Activated CD4-positive, alpha-beta T cell treated with anti-CD3 and anti-CD28 coated beads, Interleukin-2, amount 50 U/mL, for 4 hours (primary cell): ENCODE measurements around the gene ANKRD44.
A peak's percentile ranks its signal among the peaks of the same experiment; 100 is the strongest.

ENCODE experiments used
- DNase-seq, 2 experiments: peaks; one replicate each; pipeline ENCODE4 v3.0.0-alpha.2; 2020

The ANKRD44 gene

GRCh38 chr2:197204519-197205250 lies 105.9 kb downstream of the ANKRD44 start:
- DNase-seq: no peak

GRCh38 chr2:197201874-197202273 lies 108.7 kb downstream of the ANKRD44 start:
- no peak for DNase-seq

DNA sequence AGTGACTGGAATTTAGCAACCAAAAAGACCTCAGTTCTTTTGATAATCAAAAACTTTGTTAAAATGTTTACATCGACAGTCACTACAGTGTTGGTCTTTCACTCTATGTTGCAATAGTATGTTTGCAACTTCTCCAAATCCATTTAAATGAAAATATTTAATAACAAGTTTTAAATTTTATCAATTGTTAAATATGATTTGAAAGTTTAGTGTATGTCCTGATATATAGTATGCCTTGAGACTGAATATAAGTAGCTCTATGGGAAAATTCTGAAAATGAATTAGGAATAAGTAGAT lies 109.9 kb downstream of the ANKRD44 start:
- DNase-seq: no peak

DNA sequence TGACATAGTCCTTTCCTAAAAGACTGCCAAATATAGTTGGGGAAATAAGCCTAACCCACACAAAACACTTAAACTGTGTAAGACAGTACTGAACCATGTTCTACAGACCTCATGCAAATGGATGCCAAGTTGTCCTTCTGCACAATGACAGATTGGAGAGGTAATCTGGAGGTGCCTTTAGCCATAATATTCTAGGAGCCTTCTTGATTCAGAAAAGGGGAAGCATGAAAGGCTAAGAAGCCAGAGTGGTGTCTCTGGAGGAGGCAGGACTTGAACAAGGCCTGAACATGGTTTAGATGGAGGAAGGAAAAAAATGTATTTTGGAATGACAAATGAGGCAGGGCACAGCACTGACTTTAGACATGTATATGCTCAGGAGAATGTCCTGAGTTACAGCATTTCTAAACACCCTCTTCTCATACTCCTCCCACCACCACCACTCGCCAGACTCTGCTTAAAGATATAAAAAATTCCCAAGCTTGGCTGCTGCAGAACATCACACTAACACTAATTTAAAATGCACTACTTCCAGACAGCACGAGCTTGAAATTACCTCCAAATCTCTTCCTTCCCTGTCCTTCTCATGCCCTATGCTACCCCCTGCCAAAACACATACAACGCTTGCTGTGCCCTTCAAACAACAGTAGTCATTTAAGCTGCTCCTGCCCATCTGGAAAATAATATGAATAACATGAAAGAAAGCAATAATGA lies 110.4 kb downstream of the ANKRD44 start:
- no peak for DNase-seq

- DNase-seq: peak; percentile 73 to 77
Observed at GRCh38 chr2:197198890-197199289, 111.7 kb downstream of the ANKRD44 start.

DNA sequence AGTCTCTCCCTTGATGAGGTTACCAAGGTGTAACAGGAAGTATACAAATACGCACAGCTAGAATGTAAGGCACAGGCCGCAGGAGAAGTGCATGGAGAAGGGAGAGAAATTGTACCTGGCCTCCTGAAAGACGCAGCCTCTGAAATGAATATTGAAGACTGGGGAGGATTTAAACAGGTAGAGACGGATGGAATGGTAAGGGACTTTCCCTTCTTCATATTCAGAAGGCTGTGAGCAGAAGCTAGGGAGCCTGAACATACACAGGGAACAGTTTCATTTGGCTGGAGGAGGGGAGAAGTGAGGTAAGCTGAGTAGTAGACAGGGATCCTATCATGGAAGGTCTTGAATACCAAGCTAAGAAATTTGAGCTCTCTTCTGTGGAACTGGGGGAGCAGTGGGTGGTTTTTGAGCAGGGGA lies 112.7 kb downstream of the ANKRD44 start:
- no peak for DNase-seq

- DNase-seq: no peak
Observed at GRCh38 chr2:197196541-197197180, 113.9 kb downstream of the ANKRD44 start.

- no peak for DNase-seq
Observed at GRCh38 chr2:197195518-197195917, 115.1 kb downstream of the ANKRD44 start.

DNA sequence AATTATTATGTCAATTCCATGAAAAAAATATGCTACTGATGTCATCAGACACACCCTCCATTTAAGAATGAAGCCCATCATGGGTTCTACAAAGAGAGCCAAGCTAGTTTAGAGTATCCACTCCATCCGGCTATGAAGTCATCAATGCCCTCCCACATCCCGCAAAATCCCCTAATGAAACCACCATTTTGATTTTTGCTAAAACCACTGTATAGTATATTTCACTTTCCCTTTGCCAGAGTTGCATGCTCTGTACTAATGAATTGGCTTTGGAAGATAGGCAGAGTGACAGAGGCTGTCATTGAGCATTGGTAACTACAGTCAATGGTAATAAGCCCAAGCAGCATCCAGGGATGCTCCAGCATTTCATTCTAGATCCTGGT lies 118.6 kb downstream of the ANKRD44 start:
- peak; percentile 41 to 47 for DNase-seq

DNA sequence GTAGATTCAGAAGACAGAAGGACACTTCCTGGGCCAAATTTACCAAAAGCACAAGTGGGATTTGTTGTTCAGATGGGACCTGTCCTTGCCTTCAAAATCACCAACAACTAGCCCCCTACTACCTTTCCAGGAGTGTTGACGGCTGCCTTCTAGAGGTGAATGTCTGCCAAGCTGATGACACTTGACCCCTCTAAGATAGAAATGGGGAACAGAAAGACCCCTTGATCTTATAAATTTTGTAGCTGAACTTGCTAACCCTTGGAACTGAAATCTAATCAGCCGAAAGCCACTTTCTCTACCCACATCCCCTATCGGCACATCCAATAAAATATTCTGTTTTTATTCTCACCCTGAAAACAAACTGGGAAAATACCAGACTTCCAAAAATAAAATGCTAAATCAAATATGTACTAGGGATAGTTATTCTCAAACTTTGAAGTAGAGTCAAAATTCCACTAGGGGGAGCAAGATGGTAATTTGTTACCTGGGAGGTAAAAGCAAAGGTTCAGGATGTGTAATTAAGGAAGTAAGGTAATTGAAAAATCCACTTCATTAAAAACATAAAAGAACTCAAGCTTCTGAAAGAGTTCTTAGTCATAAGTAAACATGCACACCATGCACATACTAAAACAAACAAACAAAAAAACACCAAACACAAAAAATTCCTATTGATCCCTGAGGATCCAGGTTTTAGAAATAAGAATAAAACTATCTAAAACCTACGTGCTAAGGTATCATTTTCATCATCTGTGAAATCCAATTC lies 119.2 kb downstream of the ANKRD44 start:
- no peak for DNase-seq

DNA sequence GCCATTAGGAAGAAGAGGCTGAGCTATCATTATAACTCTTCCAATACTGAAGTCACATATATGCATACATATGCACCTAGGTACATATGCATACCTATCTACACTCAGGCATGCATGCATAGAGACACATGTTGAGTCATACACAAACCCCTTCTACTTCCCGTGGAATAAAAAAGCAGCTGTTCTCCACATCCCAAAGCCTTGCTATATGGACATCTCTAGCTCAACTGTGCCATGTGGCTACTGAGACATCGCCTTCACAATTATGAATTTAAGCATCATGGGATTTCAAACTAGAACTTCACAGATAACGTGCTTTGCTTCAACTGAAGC lies 120.5 kb downstream of the ANKRD44 start:
- no peak for DNase-seq

- DNase-seq: no peak
Observed at GRCh38 chr2:197189426-197190099, 121.0 kb downstream of the ANKRD44 start.

- DNase-seq: no peak
Observed at GRCh38 chr2:197185676-197186075, 124.9 kb downstream of the ANKRD44 start.

- no peak for DNase-seq
Observed at GRCh38 chr2:197184959-197185586, 125.5 kb downstream of the ANKRD44 start.

DNA sequence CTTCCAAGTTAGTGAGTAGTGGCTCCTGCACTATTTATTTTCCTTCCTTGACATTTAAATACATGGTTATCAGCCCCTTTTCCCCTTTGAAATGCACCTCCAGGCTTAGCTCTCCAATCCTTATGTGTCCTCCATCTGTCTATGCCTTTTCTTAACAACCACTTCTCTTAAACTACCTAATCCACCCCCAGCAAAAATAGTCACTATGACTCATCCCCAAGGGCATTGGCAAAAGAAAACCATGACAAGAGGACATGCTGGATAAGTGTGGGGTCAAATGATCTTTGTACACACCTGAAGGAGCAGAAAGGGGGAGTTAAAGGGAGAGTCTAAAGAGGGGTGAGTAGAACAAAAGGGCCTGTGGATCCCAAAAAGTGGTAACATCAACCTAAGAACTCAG lies 127.2 kb downstream of the ANKRD44 start:
- no peak for DNase-seq

DNA sequence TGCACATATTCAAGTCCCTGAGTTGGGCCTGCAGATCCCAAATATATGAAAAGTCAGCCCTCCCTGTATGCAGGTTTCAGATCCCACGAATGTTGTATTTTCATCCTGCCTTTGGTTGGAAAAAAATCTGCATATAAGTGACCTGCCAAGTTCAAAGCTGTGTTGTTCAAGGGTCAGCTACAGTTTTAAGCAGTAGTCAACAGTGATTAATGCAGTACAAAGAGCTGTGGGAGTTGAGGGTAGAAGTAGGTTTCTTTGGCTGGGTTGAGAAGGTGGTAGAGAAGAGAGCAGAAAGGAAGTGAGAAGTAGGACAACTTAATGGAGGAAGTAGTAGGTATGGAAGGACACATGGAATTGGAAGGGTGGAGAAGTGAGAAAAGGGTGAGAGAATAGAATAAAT lies 127.9 kb downstream of the ANKRD44 start:
- DNase-seq: no peak

DNA sequence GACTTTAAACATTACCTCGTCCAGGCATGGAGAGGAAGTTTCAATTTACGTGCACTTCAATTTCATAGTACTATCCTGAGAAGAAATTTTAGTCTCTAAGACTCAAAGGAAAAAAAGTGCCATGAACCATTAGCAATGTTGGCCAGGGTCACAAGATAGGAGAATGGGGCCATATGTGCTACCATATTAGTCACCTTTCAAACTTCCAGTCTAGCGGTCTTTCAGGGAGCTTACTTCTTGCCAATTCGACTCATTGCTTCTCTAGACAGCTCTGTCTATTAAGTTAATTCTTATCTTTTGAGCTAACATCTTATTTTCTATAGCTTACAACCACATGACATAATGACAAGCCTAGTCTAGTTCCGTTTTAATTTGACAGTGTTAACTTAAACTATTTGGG lies 129.1 kb downstream of the ANKRD44 start:
- DNase-seq: no peak

- no peak for DNase-seq
Observed at GRCh38 chr2:197179744-197180498, 130.7 kb downstream of the ANKRD44 start.

DNA sequence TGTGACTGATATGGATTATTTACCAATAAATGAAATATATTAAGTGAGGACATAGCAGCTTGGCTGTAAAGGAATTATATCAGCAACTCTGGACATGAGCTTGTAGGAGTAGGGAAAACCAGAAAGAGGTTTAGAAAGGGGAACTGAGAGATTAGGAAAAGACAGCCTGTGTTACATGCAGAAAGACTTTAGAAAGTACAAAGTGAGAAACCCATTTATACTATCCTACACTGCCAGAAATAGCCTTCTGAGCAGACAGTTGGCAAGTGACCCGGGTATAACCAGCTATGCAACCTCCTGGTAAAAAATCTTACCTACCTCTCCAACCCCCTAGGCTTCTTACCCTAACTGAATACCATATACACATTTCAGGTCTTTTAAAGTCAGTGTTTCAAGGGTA lies 134.1 kb downstream of the ANKRD44 start:
- no peak for DNase-seq

GRCh38 chr2:197174539-197175094 lies 136.0 kb downstream of the ANKRD44 start:
- DNase-seq: no peak

GRCh38 chr2:197171582-197171981 lies 139.0 kb downstream of the ANKRD44 start:
- DNase-seq: no peak

DNA sequence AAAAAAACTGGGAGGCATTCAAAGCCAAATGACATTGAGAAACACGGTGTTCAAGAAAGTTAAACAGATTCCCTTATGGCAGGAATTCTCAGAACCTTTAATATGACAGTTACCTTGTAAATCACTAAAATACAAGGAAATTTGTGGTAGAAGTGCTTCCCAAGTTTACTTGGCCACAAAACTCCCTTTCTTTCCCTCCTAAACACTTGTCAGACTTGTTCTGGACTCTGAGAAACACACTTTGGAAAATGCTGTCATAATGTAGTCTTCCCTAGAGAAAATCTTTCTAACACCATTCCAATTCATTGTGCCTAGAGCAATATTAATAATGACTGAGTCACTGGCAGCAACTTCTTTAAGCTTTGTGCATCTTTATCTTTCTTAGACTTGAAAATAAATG lies 140.4 kb downstream of the ANKRD44 start:
- DNase-seq: no peak
